NCI-H2107 treated with DMSO at 0.1 percent for 48 hours (cell line): ENCODE results near the gene AMY2B.
"Not testable (repeated sequence)": the region's sequence is repeated elsewhere in the genome, so short reads cannot be mapped to it uniquely, and the experiment has no call there.

Source experiments
- DNase-seq: peaks from one replicate; lab custom pipeline; 2025; ENCODE audit not compliant: unreplicated experiment; lab: John Stamatoyannopoulos, UW

AMY2B gene

DNA sequence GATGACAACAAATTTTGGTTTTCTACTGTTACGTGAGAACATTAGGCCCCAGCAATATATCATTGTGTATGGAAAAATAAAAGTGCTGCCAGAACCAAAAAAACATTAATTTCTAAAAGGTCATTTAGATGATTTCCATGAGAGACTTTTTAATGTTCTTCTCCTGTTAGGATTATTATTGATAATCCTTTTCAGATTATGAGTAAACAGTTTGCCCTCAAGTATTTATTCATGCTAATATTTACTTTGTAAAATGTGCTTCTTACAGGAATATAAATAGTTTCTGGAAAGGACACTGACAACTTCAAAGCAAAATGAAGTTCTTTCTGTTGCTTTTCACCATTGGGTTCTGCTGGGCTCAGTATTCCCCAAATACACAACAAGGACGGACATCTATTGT, at the start of gene AMY2B:
TSS of gene AMY2B (plus strand) at position 301 of the 400 bp plus-strand sequence. CDS start at position 315, 14 bp downstream.
- not testable (repeated sequence) for DNase-seq

DNA sequence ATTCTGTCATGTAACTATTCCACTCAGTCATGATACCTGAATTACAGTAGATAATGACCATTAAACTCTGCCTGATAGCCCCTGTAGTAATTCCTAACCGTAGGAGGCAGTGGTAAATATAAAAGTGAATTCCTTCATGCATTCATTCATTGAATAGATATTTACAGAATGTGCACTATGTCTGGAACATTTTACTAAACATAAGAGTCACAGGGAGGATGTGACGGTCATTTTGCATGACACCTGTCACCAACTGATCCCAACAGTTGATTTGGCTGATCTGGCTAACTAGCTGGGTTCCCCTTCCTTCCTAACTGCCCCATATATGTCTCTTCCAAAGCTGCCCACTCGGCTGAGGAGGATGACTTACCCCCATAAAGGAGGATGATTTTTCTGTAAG, 48.0 kb upstream of the AMY2B start:
- no peak for DNase-seq

DNA sequence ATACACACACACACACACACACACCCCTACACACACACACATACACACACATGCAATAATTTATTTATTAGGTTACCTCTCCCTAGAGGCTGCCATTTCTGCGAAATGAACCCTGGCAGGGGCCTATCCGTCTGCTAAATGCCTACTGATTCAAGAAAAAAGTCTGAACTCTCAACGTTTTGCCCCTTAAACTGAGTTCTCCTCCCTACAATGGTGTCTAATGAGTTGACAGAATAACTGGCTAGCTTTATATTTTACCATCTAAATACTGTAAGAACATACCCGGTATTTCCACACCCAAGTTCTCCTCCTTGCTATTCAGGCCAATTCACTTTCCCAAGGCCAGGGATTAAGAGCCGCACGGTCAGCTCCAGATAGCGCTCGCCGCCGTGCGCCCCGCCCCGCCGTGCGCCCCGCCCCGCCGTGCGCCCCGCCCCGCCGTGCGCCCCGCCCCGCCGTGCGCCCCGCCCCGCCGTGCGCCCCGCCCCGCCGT, 46.2 kb upstream of the AMY2B start:
- DNase-seq, result peak; percentile 29

DNA sequence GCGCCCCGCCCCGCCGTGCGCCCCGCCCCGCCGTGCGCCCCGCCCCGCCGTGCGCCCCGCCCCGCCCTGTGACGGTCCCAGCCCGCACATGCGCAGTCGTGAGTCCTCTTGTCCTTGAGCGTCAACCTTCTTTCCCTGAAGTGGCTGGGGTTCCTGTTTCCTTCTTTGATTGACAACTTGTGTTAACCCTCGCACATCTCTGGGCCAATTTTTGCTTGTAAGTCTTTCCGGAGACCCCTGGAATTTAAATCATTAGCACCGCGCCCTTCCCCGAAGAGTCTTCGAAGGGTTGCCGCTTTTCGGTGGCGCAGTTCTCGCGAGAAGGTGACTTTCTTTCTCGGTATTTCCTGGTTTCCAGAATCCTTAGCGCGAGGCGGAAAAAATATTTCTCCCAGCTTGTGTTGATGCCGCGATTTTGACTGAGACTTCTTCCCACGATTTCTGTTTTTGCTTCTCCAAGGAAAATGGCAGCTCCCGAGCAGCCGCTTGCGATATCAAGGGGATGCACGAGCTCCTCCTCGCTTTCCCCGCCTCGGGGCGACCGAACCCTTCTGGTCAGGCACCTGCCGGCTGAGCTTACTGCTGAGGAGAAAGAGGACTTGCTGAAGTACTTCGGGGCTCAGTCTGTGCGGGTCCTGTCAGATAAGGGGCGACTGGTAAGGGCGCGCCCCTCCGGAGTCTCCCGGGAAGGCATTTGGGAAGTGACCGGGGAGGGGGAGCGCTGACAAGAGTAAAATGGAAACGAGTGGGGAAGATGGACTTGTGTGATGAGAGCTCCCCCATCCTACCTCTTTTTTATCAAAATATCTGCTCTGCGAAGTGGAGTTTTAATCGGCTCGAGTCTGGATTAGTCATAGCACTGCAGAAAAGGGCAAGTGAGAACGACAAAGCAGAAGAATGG, 45.5 kb upstream of the AMY2B start, which contains the start of gene RNPC3:
TSS of gene RNPC3 (plus strand) at position 93 of the 901 bp plus-strand sequence. CDS start at position 465, 372 bp downstream.
- DNase-seq, result peak; percentile 94

- no peak for DNase-seq
These were observed 44.1 kb upstream of the AMY2B start for GRCh38 chr1:103527331-103527730.

DNA sequence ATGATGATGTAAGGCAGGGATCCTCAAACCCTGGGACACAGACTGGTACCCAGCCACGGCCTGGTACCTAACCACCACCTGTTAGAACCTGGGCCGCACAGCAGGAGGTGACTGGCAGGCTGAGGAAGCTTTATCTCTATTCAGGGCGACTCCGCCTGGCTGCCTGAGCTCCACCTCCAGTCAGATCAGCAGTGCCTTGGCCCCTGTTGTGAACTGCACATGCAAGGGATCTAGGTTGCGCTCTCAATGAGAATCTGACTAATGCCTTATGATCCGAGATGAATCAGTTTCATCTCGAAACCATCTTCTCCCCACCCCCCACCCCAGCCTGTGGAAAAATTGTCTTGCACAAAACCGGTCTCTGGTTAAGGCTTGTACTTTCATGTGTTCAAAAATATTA, 41.6 kb upstream of the AMY2B start:
- no peak for DNase-seq

DNA sequence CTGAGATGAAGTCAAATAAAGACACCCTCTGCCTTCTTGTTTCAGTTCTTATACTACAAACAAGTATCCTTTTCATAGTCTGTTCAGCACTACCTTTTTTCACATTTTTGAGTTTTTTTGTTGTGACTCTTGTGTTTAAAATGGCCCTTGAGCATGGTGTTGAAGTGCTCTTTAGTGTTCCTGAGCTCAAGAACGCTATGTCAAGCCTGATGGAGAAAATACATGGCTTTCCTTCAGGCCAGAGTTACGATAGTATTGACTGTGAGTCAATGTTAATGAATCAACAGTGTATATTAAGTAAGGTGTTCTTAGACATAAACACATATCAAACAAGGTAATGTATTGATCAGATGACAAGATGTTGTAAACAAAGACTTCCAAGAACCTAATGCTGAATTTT, 33.2 kb upstream of the AMY2B start:
- DNase-seq, result no peak

DNA sequence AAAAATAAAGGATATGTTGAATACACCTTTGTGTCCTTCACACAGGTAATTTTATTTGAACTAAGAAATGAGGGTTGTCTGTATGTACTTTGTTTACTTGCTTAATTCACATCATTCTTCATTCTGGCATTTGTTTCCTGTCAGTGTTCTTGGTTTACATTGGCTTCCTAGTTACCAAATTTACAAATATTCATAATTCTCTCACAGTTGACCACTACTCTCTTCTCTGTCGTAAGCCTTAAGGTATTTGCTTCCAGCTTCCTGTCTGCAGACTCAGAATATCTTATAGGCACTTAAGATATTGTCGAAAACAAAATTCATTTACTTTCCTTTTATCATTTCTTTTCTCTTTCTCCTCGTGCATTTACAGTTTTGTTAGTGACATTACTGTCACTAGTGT, 30.0 kb upstream of the AMY2B start:
- no peak for DNase-seq

DNA sequence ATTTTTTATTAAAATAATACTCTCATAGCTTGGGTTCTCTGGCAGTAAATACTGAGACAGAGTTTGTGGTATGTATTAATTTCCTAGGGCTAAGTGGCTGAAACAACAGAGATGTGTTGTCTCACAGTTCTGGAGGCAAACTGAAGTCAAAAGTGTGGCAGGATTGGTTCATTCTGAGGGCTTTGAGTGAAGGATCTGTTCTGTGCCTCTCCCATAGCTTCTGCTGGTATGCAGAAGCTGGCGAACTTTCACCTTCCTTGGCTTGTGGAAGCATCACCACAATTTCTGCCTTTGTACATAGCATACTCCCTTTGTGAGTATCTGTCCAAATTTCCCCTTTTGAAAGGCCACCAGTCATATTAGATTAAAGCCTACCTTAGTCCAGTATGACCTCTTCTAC, 24.9 kb upstream of the AMY2B start:
- no peak for DNase-seq

DNA sequence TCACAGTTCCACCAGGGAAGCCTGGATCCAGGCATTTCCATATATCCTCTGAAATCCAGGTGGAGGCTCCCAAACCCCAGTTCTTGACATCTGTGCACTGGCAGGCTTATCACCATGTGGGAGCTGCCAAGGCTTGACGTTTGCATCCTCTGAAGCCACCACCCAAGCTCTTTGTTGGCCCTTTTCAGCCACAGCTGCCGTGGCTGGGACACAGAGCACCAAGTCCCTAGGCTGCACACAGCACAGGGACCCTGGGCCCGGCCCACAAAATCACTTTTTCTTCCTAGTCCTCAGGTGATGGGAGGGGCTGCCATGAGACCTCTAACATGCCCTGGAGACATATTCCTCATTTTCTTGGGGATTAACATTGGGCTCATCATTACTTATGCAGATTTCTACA, 23.5 kb upstream of the AMY2B start:
- DNase-seq, result no peak

- DNase-seq, result no peak
These were observed 11.0 kb upstream of the AMY2B start for GRCh38 chr1:103560427-103560826.

GRCh38 chr1:103561124-103561523, 10.3 kb upstream of the AMY2B start:
- DNase-seq, result not testable (repeated sequence)

GRCh38 chr1:103561643-103562395, 9.6 kb upstream of the AMY2B start:
- DNase-seq, result no peak

DNA sequence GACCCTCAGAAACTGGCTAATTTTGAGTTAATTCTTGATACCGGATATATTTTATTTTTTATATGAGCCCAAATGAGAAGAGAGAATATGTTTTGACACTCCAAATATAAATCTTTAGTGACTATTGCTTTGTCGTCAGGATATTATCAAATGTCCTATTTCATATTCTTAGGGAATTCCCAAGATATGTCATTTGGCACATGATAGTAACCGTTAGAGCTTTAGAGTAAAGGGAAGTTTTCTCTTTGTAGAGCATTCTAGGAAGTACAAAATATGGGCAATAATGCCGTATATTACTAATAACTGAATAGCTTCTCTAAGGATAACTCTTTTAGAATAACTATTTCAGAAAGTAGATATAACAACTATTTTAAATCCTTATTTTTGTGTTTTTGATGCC, 8.3 kb upstream of the AMY2B start:
- no peak for DNase-seq

DNA sequence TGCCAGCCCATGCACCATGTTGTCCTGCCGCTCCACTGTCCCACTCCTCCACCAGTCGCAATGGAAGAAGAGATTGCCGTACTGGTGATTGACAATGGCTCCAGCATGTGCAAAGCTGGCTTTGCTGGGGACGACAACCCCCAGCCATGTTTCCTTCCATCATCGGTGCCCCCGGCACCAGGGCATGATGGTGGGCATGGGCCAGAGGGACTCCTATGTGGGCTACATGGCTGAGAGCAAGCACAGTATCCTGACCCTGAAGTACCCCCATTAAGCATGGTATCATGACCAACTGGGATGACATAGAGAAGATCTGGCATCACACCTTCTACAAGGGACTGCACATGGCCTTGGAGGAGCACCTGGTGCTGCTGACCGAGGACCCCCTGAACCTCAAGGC, 1.9 kb upstream of the AMY2B start:
- no peak for DNase-seq

- no peak for DNase-seq
These were observed 4.7 kb downstream of the AMY2B start for GRCh38 chr1:103576065-103576464.

- DNase-seq, result not testable (repeated sequence)
These were observed 5.4 kb downstream of the AMY2B start for GRCh38 chr1:103576784-103577183.

- DNase-seq, result peak; percentile 68
These were observed 11.1 kb downstream of the AMY2B start for GRCh38 chr1:103582464-103582863.

- no peak for DNase-seq
These were observed 12.5 kb downstream of the AMY2B start for GRCh38 chr1:103583887-103584286.

DNA sequence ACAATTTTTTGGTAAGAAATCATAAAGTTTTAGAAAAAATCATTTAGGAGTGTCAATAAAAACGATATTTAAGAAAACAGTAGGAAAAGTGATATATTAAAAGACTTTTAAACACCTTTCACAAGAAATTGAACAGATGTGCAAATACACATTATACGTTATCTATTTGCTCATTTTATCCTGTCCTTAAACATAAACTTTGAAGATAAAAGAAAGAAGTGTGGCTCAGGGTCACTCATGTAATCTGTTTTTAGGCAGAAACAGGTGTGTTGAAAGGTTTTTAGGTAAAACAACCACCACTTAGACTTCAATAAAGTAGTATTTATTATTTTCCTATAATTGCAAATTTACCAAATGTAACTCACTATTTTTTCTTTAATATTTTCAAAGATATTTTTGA, 13.1 kb downstream of the AMY2B start:
- no peak for DNase-seq

DNA sequence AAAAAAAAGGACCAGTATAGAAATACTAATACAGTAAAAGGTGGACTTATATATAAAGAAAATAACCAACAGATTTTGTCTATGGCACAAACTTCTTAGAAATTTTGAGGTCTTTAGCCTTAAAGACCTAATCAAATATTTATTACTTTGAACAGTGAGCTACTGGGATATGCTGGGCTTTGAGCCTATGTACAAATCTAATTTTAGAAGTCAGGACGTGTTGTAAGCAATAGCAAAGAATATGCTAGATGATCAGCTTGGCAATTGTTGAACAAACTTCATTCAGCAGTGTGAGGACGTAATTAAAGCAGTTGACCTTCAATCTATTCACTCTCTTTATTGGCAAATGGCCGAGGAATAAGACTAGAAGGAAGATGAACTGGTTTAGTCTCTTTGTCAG, 31.4 kb downstream of the AMY2B start:
- DNase-seq, result not testable (repeated sequence)

DNA sequence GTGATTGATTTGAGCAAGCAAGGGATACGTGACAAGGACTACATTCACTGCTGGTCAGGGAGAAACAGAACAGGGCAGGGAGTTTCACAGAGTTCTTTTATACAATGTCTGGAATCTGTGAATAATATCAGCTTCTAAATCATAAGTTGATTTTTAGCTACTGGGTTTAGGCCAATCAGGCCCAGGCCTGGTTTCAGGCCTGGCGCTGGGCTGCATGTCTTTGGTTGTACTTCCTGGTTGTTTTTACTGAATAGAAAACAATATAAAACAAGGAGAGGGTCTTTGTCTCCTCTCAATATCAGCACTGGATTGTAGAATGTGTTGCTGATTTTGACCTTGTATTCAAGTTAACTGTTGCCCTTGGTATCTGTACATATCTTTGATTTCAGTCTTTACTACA, 45.0 kb downstream of the AMY2B start:
- DNase-seq, result no peak
